Stomach (tissue), 4 donors: ENCODE measurements around the gene VEPH1.

Source experiments
- CTCF ChIP-seq, 7 experiments: fragments of 450-650 bp in 4 of 7; fragments of 200-600 bp in 3 of 7; sonication (generic) in 3 of 7; IDR thresholded peaks; one replicate each; pipeline ENCODE4 v1.5.1; 2016 to 2019; ENCODE audit warnings: antibody characterized with exemption in 7 of 7, control low read depth in 2 of 7, mild to moderate bottlenecking in 1 of 7
- EP300 ChIP-seq: sonication (generic); formaldehyde crosslinking; IDR thresholded peaks from one replicate; pipeline ENCODE4 v1.6.1; 2017; ENCODE audit warnings: antibody characterized with exemption
- POLR2A ChIP-seq, 4 donors: fragments of 450-650 bp; IDR thresholded peaks; one replicate each; pipeline ENCODE4 v1.6.1; 2016; ENCODE audit warnings: antibody characterized with exemption in 4 of 4, control low read depth in 2 of 4, mild to moderate bottlenecking in 1 of 4, moderate library complexity in 1 of 4
- POLR2AphosphoS5 ChIP-seq, 3 donors: sonication (generic); formaldehyde crosslinking; IDR thresholded peaks; one replicate each; pipeline ENCODE4 v1.6.1; 2016; ENCODE audit warnings: antibody characterized with exemption in 3 of 3

GRCh38 chr3:157355276-157355675 is 147.9 kb downstream of the VEPH1 start:
- TF ChIP-seq POLR2AphosphoS5 (IDR thresholded peaks at IDR 0.05) = no peak
- TF ChIP-seq CTCF (IDR thresholded peaks at IDR 0.05) = no peak
- no peak for TF ChIP-seq EP300
- no peak for TF ChIP-seq POLR2A (IDR thresholded peaks at IDR 0.05)
